GF-D8 (cell line): ENCODE results near the gene NDUFAF8.

Experiments
- DNase-seq: peaks from one replicate; lab custom pipeline; 2025; lab: John Stamatoyannopoulos, UW

Gene NDUFAF8

DNA sequence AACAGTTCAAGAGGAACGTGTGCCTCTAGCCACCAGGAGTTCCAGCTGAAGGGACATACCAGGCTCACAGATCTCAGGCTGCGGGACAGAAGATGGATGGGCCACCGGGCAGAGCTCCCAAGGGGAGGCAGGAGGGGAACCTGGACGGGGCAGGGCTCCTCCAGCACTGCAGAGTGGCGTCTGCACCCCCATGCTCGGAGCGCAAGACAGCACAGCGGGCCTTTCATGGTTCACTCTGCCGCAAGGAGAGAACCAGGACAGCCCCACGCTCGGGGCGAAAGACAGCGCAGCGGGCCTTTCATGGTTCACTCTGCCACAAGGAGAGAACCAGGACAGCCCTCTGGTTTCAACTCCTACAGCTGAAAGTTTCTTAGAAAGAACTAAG lies 35.3 kb downstream of the NDUFAF8 start:
- no peak for DNase-seq

DNA sequence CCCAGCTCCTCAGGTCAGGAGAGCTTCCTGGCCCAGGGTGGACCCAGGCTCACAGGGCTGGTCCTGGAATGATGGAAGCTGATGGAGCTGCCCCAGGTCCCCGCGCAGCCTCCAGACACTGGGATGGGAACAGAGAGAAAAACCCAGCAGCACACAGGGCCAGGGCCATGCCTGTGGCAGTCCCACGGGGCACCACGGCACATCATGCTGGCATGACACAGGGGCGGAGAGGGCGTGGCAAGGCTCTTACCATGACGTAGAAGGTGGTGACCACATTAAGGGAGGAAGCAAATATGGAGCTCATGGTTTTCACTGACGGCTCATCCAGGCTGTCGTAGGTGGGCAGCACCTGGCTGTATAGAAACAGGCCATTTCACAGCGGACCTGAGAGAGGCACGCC lies 37.7 kb downstream of the NDUFAF8 start:
- DNase-seq, result no peak

GRCh38 chr17:81277421-81277820 lies 38.3 kb downstream of the NDUFAF8 start:
- DNase-seq, result no peak

DNA sequence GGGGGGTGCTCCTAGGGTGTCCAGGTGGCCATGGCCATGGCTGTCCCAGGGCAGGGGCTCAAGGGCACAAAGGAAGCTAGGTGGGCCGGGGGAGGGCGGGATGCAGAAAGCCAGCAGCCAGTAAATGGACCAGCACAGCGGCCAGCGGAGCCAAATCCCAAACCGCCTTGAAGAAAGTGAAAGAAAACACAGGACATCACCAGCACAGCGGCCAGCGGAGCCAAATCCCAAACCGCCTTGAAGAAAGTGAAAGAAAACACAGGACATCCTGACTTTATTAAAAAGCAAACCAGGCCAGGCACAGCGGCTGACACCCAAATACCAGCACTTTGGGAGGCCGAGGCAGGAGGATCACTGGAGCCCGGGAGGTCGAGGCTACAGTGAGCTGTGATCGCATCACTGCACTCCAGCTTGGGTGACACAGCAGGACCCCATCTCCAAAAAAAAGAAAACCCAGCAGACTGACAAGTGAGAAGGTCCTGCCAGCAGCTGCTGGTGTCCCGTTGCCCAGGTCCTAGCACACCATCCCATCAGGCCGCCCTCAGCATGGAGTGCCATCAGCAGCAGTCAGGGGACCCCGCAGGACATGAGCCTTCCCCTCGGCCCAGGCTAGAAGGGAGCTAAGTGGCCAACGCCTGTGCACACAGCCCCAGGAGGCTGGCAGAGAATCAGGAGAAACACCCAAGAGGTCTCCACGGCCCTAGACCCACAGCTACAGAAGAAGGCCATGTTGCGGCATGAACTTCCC lies 39.0 kb downstream of the NDUFAF8 start:
- DNase-seq, result no peak

GRCh38 chr17:81278831-81279230 lies 39.7 kb downstream of the NDUFAF8 start:
- DNase-seq, result no peak

- DNase-seq, result no peak
These were observed 40.5 kb downstream of the NDUFAF8 start for GRCh38 chr17:81279278-81280275.

DNA sequence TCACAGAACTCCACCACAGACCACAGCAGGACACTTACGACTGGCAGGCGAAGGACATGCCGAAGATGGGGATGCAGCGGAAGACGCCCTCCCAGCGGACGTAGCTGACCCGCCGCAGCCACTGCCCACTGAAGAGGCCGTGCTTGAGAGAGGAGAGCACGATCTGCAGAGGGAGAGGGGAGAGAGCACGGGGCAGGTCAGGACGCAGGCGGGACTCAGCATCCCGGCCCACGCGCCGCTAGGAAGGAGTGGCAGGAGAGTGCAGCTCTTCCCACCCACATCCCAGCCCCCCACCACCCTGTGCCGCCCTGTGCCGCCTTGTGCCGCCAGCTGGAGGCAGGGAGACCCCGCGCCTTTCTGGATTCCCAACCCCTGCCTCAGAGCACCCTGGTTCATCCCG lies 41.5 kb downstream of the NDUFAF8 start:
- DNase-seq, result no peak

GRCh38 chr17:81282141-81282540 lies 43.0 kb downstream of the NDUFAF8 start:
- no peak for DNase-seq

DNA sequence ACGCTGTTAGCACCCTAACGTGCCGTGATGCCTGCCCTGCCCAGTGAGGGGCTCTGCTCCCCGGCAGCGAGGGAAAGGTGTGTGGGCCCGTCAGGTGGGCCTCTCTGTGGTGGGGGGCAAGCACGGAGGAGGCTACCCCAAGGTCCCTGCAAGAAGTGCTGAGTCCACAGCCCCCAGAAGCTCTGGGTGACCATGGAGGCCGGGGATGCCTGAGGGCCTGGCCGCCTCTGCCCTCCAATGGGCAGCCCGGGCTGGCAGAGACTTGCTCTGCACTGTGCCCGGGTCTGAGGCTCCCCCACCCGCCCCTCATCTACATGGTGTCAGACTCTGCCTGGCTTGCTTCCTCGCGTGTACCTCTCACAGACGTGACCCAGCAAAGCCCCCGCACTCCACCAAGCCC lies 43.8 kb downstream of the NDUFAF8 start:
- DNase-seq, result no peak

DNA sequence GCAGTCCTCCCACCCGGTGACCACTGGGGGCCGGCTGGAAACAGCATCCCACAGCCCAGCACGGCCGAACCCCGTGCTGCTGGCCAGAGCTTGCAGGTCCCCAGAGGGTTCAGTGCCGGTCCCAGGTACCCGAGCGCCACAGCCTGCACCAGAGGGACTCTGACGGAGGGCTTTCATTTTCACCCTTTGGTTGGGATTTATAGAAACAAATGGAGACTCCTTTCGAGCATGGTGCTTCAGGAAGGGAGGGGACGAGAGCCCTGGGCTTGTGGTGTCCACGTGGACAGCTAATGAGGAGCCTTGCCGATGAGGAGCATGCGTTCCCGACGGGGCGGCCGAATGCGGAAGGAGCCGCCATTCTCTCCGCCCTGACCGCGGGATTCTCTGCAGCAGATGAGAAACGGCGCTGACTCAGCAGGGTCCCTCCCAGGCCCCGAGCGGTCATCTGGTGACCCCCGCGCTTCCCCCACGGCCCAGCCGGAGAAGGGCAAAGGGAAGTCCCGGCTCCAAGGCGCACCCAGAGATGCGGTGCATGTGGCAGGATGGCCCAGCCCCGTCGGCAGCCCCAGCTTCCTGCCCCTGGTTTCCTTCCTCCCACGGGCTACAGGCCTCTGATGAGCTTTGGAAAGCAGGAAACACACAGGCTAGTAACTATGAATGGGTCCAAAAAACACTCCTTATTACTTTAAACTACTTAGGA lies 46.2 kb downstream of the NDUFAF8 start:
- peak; percentile 67 for DNase-seq

- no peak for DNase-seq
These were observed 46.8 kb downstream of the NDUFAF8 start for GRCh38 chr17:81285894-81286293.

DNA sequence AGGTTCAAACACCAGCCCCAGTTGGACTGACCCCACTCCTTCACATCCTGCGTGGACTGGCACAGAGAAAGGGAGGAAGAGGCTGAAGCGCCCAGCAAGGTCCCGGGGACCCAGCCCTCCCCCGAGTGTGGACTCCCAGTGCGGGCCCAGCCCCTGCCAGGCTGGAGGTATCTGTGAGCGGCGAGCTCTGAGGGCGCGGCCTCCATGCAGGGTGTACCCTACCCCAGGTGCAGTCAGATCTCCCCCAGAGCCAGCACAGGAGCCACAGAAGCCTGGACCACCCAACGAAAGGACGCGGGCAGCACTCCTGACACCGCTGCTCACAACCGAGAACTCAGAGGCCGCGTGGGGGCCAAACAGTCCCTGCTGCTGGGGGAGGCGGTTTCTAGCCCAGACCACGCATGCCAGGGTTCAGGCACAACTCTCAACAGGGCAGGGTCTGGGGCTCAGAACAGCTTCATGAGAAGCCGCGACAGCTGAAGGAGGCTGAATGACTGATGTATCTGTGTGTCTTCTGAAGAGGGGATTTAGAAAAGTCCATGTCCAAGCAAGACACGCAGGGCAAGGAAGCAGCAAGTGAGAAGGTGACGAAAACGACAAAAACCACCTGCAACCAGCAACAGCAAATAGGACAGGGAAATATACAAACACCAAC lies 47.5 kb downstream of the NDUFAF8 start:
- DNase-seq, result no peak

- DNase-seq, result no peak
These were observed 48.0 kb downstream of the NDUFAF8 start for GRCh38 chr17:81287152-81287551.

DNA sequence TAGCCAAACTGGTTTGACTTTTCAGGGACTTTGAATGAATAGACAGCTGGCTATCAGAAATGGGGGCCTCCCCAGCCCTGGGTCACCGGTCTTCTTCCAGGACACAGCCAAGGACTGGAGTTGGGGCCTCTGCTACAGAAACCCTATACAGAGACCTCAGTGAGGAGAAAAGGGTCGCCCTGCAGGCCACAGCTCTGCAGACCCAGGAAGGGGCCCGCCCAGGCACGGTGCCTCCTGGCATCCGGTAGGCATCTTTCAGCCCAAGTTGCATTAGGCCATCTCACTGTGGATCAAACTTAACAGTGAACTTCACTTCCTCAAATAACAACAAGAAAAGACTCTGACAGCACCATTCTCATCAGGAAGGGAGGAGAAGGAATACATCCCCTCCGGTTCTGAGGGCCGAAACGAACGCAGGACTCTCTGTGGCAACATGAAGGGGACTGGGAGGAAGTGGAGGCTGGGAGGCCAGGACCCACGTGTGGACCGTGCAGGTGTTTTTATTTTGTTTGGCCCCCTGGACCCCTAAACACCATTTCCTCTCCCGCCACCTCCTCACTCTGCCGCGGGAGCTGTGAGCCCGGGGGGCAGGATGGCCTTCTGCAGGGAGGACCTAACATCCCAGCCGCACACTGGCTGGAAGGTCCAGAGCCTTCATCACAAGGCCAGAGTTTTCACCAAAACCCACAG lies 48.8 kb downstream of the NDUFAF8 start:
- peak; percentile 3 for DNase-seq

GRCh38 chr17:81288715-81289114 lies 49.6 kb downstream of the NDUFAF8 start:
- no peak for DNase-seq

GRCh38 chr17:81289627-81290026 lies 50.5 kb downstream of the NDUFAF8 start:
- DNase-seq, result no peak

GRCh38 chr17:81290230-81290629 lies 51.1 kb downstream of the NDUFAF8 start:
- DNase-seq, result no peak
